Globus pallidus (tissue), 1 donor: ENCODE data around the gene THAP5.

Source experiments
- DNase-seq: peaks from one replicate; pipeline ENCODE4 v3.0.0-alpha.2; 2015; ENCODE audit warnings: low spot score

THAP5 gene

GRCh38 chr7:108533712-108534111 is 35.8 kb downstream of the THAP5 start:
- DNase-seq = no peak

DNA sequence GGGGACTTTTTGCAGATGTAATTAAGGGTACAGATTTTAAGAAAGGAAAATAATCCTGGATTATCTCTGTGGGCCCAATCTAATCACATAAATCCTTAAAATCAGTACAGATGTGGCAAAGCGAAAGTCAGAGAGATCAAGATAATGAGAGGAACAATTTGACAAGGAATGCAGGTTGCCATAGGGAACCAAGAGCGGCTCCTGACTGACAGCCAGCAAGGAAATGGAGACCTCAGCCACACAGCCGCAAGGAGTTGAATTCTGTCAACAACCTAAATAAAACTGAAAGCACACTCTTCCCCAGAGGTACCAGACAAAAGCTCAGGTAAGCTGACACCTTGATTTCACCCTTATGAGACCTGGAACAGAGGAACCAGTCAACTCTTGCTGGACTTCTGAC is 40.2 kb downstream of the THAP5 start:
- no peak for DNase-seq

DNA sequence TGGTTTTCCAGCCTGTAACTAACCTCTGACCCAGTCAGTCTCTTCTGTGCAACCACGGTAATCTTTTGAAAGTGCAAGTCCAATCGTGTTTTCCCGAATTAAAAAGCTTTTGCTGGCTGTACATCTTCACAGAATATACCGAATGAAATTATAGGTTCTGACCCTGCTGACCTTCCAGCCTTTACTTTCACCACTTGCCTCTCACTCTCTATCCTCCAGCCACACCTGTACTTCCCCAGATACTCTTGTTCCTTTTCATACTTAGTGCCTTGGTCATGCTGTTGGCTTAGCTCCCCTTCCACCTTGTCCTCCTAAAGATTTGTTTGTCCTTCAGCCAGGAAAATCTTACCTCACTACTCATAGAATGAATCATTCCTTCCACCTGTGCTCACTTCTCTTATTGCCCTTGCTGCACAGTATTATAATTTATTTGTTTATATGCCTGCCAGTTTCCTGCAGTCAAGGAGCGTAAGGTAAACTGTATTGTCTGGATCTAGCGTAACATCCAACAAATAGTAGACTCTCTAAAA is 41.3 kb downstream of the THAP5 start:
- no peak for DNase-seq

- no peak for DNase-seq
Observed at GRCh38 chr7:108526768-108527017, 42.8 kb downstream of the THAP5 start.

DNA sequence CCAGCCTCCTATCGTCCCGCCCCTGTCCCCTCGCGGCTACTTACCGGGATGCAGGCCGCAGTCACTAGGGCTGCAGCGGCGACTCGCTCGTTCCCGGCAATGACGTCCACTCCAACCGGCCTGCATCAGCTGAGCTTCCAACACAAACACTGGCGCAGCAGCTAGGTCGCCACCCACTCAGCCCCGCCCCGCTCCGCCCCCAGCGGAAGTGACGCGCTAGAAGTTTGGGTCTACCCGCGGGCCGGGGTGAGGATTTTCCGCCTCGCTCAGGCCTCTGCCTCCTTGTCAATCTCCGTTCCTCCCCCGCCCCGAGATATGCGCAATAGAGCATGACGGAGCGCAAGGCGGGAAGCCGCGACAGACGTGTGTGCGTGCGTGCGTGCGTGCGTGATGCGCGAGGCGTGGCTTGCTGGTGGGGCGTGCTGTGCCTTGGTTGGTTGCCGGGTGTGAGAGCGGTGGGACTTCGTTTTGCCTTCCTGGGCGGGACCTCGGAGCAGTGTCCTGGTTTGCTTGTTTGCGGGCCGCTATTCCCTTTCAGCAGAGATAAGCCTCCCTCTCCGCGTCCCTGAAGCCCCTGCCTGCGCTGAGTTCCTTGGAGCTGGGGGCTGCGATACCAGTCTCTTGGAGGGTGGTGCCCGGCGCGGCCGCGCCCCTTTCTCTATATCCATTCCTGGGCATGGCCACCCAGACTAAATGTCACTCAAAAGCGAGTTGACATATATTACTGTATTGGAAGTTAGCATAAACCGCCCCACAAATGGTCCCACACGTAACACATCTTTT is 43.3 kb downstream of the THAP5 start, which contains the start of gene PNPLA8:
TSS of gene PNPLA8 (minus strand) at position 151 of the 783 bp plus-strand sequence. CDS start 10,644 bp downstream, outside the sequence.
- peak; percentile 100 for DNase-seq

- DNase-seq = no peak
Observed at GRCh38 chr7:108525327-108525984, 44.0 kb downstream of the THAP5 start.

DNA sequence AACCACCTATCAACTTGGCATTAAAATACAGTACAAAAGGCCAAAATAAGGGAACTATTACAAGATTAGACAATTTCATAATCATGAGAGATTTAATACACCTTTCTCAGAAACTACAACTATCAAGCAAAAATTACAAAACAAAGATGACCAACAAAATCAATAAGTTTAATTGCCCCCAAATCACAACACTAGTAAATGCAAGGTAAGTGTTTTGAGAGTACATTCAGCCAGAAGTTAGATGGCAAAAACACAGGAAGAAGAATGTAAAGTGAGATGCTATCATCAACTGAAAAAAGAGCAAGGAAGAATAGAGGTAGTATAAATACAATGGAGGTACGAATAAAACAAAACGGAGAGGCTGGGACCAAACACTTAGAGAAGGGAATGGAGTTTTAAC is 46.7 kb downstream of the THAP5 start:
- DNase-seq = no peak

DNA sequence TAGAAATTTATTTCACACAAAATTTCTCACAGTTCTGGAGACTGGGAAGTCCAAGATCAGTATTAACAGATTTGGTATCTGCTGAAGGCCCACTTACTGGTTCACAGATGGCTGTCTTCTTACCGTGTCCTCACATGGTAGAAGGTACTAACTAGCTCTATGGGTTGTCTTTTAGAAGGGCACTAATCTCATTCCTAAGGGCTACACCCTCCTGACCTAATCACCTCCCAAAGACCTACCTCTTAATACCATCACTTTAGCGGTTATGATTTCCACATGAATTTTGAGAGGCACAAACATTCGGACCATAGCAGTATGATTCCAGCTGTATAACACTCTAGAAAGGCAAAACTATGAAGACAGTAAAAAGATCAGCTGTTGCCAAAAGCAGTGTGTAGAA is 51.6 kb downstream of the THAP5 start:
- no peak for DNase-seq

GRCh38 chr7:108515630-108516029 is 53.9 kb downstream of the THAP5 start:
- no peak for DNase-seq

DNA sequence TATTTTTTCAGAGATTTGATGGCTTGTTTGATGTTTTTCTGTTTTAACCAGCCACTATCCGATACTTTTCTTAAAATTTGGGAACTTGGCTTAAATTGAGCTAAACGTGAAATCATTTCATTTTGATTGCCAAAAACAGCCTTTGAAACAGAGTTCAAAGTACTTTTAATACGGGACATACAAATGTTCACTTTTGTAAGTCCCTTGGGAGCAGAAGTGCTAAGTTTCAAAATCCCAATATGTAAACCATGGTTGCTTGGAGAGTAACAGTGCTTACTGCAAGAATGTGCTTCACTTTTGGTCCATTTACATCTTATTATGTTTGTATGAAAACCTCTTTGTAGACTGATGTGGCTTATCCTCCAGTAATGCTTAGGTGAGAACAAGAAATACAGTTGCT is 54.5 kb downstream of the THAP5 start:
- no peak for DNase-seq
